AG10803 (cell line): ENCODE results near the gene TMCC1.

Source experiments
- DNase-seq: peaks from one replicate; pipeline ENCODE4 v3.0.0; 2010; ENCODE audit warnings: low read depth
- H3K4me3 ChIP-seq: 2 replicates; pipeline ENCODE4 v1.5.1; 2011; ENCODE audit warnings: mild to moderate bottlenecking, low read length, control low read depth
- TF ChIP-seq, protein P1 (sequence below): conservative IDR thresholded peaks from 2 replicates; pipeline ENCODE4 v1.5.1; 2011; ENCODE audit warnings: mild to moderate bottlenecking, low read length, control low read depth, inconsistent platforms

Gene TMCC1

DNA sequence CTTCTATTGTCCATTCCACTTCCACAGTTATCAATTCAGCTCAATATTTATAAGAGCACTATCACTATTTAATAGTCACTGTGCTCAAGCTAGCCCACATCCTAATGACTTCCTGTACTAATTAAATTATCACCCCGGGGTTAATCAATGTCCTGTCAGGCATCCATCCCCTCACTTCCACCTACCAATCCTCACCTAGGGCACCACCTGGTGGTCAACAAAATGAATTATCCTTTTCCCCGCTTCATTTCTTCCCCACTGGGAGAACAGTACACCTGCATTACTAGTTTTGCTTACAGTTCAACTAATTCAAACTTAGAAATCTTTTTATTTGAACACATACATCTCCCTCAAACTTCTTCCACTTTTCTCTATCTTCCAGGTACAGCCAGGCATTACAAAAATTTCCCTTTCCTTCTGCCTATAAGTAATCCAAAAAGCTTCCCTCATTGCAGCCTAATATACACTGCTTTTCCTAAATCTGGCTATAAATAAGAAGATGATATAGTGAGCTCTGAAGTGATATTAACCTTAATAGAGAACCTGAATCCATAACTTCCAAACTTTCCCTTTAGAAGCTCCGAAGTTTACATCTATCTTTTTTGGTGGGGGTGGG is 68.5 kb downstream of the TMCC1 start:
- TF ChIP-seq, protein P1, sequence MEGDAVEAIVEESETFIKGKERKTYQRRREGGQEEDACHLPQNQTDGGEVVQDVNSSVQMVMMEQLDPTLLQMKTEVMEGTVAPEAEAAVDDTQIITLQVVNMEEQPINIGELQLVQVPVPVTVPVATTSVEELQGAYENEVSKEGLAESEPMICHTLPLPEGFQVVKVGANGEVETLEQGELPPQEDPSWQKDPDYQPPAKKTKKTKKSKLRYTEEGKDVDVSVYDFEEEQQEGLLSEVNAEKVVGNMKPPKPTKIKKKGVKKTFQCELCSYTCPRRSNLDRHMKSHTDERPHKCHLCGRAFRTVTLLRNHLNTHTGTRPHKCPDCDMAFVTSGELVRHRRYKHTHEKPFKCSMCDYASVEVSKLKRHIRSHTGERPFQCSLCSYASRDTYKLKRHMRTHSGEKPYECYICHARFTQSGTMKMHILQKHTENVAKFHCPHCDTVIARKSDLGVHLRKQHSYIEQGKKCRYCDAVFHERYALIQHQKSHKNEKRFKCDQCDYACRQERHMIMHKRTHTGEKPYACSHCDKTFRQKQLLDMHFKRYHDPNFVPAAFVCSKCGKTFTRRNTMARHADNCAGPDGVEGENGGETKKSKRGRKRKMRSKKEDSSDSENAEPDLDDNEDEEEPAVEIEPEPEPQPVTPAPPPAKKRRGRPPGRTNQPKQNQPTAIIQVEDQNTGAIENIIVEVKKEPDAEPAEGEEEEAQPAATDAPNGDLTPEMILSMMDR, result peak; percentile 75
- DNase-seq, result peak; percentile 58

DNA sequence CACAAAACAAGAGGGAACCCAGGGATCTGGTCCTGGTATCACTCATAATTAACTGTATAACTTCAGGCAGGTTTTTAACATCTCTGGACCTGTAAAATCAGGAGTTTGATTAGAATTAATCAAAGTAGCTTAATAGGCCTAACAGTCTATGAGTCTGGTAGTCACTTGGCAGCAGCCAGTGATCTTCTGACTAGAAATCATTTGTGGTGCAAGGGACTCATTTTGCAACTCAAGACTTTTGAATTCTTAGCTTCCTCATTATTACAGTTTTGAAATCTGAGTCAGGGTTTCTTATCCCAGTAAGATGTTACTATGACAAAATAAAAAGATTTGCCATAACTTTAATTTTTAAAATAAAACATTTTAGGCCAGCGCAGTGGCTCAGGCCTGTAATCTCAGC is 70.8 kb downstream of the TMCC1 start:
- no peak overlapping the region for H3K4me3 ChIP-seq
- TF ChIP-seq, protein P1, result no peak
- peak; percentile 88 for DNase-seq

More for the DNA sequence above, 68.5 kb downstream of the TMCC1 start:
- no peak overlapping the region for H3K4me3 ChIP-seq

DNA sequence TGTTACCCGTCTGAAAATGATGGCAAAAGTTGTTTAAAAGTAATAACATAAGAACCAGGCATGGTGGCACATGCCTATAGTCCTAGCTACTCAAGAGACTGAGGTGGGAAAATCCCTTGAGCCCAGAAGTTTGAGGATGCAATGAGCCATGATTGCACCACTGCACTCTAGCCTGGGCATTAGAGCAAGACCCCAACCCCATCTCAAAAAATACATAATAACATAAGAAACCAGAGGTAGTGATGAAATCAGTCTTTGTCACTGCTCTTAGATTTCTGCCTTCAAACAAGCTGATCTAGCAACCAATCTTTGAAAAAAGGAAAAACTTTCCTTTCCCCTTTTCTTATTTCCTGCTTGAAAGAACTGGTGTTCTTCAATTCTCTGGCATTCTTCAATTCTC is 71.3 kb downstream of the TMCC1 start:
- TF ChIP-seq, protein P1, result no peak
- H3K4me3 ChIP-seq, result no peak overlapping the region
- no peak for DNase-seq

DNA sequence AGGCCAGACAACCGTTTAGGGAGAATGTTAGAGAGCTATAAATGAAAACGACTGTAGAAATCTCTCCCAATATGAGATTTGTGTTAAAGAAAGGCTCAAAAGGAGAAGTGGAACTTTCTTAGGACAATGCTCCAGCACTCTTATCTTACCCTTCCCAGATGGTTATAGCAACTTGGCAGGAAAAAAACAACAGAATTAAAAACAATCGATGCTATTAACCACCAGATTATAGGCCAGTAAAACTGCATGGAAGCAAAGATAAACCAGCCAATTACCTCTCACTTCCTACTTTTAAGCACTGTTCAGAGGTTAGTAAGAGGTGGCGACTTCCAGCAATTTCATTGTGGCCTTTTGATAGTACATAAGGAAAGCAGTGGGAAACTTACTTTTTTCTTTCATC is 72.9 kb downstream of the TMCC1 start:
- no peak overlapping the region for H3K4me3 ChIP-seq
- TF ChIP-seq, protein P1, result no peak
- no peak for DNase-seq

DNA sequence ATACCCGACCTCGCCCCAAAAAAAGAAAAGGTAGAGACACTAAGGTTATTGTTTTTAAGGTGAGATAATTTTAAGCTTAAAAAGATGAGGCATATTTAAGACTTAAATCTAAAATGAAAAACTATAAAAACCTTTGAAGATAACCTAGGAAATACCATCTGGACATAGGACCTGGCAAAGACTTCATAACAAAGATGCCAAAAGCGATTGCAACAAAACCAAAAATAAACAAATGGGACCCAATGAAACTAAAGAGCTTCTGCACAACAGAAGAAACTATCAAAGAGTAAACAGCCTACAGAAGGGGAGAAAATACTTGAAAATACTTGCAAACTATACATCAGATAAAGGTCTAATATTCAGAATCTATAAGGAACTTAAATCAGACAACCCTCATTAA is 80.9 kb downstream of the TMCC1 start:
- no peak overlapping the region for H3K4me3 ChIP-seq
- TF ChIP-seq, protein P1, result no peak
- no peak for DNase-seq

DNA sequence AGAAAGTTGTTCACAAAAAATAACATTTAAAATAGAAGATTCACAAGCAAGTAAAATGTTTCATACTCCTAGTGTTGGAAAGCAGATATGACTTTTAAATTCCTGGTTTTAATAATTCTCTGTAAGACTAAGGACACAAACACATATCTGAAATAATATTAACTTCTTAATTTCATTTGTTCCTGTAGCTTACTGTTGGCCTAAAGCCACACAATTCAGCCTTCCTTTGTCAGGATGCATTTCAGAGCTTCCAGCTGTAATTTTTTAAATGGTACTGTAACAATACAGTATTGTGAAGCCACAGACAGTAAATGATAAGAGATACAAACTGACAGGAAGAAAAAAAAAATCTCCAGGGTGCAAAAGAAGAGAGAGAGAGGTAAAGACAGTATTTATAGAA is 84.2 kb downstream of the TMCC1 start:
- no peak overlapping the region for H3K4me3 ChIP-seq
- TF ChIP-seq, protein P1, result no peak
- no peak for DNase-seq

DNA sequence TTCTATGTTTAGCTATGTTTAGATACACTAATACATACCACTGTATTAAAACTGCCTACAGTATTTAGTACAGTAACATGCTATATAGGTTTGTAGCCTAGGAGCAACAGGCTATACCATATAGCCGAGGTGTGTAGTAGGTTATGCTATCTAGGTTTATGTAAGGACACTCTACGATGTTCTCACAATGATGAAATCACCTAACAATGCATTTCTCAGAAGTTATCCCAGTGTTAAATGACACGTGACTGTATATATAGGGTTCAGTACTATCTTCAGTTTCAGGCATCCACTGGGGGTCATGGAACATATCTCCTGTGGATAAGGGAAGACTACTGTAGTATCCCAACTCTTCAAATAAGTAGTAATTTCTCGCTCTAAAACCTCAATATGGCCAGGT is 97.4 kb downstream of the TMCC1 start:
- no peak overlapping the region for H3K4me3 ChIP-seq
- TF ChIP-seq, protein P1, result no peak
- DNase-seq, result no peak
